H9 (cell line): ENCODE data around the gene DLG1. TPM values are rescaled to one million over a fixed set of nuclear protein-coding genes. Genes with fewer than 3 reads are reported as not detected.

Experiments
- DNase-seq: peaks from one replicate; pipeline ENCODE4 v3.0.0-alpha.2; 2017
- H2AFZ ChIP-seq: one replicate; pipeline ENCODE4 v1.6.1; 2013; ENCODE audit warnings: mild to moderate bottlenecking, low read length, control low read depth, moderate library complexity
- H2AK5ac ChIP-seq: 2 replicates; pipeline ENCODE4 v1.6.1; 2013; ENCODE audit warnings: low read length, control low read depth, mixed read lengths; ENCODE audit not compliant: insufficient read length
- H2BK120ac ChIP-seq: one replicate; pipeline ENCODE4 v1.6.1; 2013; ENCODE audit warnings: low read depth, mild to moderate bottlenecking, low read length, control low read depth, inconsistent platforms; ENCODE audit not compliant: poor library complexity, severe bottlenecking
- H2BK12ac ChIP-seq: 2 replicates; pipeline ENCODE4 v1.6.1; 2013; ENCODE audit warnings: low read length, control low read depth, mixed read lengths, low read depth; ENCODE audit not compliant: insufficient read length
- H2BK15ac ChIP-seq: 2 replicates; pipeline ENCODE4 v1.6.1; 2013; ENCODE audit warnings: low read depth, low read length, control low read depth
- H2BK20ac ChIP-seq: one replicate; pipeline ENCODE4 v1.6.1; 2013; ENCODE audit warnings: low read depth, mild to moderate bottlenecking, low read length, control low read depth, inconsistent platforms; ENCODE audit not compliant: poor library complexity, severe bottlenecking
- H2BK5ac ChIP-seq: 2 replicates; pipeline ENCODE4 v1.6.1; 2013; ENCODE audit warnings: low read length, control low read depth, mixed read lengths; ENCODE audit not compliant: insufficient read length
- H3K14ac ChIP-seq: 2 replicates; pipeline ENCODE4 v1.6.1; 2013; ENCODE audit warnings: low read length, control low read depth; ENCODE audit not compliant: insufficient read depth
- H3K18ac ChIP-seq: 2 replicates; pipeline ENCODE4 v1.6.1; 2013; ENCODE audit warnings: low read depth, mild to moderate bottlenecking, mixed read lengths, low read length, control low read depth; ENCODE audit not compliant: insufficient read length
- H3K23ac ChIP-seq: 2 replicates; pipeline ENCODE4 v1.6.1; 2013; ENCODE audit warnings: low read length, control low read depth, mixed read lengths, low read depth; ENCODE audit not compliant: insufficient read length
- H3K23me2 ChIP-seq: 2 replicates; pipeline ENCODE4 v1.6.1; 2013; ENCODE audit warnings: low read depth, mild to moderate bottlenecking, mixed read lengths, low read length, control low read depth; ENCODE audit not compliant: insufficient read length, poor library complexity, severe bottlenecking
- H3K27ac ChIP-seq: 2 replicates; pipeline ENCODE4 v1.5.1; 2013; ENCODE audit warnings: low read length, control low read depth, mixed read lengths, low read depth; ENCODE audit not compliant: insufficient read length
- H3K27me3 ChIP-seq: 2 replicates; pipeline ENCODE4 v1.6.1; 2013; ENCODE audit warnings: low read length, control low read depth, inconsistent platforms; ENCODE audit not compliant: insufficient read depth
- H3K4ac ChIP-seq: 2 replicates; pipeline ENCODE4 v1.6.1; 2013; ENCODE audit warnings: low read depth, mild to moderate bottlenecking, control low read depth, inconsistent platforms, low read length, moderate library complexity
- H3K4me1 ChIP-seq: 2 replicates; pipeline ENCODE4 v1.6.1; 2013; ENCODE audit warnings: low read length, control low read depth, inconsistent platforms; ENCODE audit not compliant: insufficient read depth
- H3K4me2 ChIP-seq: 2 replicates; pipeline ENCODE4 v1.6.1; 2013; ENCODE audit warnings: low read length, control low read depth, mixed read lengths; ENCODE audit not compliant: insufficient read length, insufficient read depth
- H3K56ac ChIP-seq: 2 replicates; pipeline ENCODE4 v1.6.1; 2013; ENCODE audit warnings: low read depth, mild to moderate bottlenecking, mixed read lengths, low read length, control low read depth; ENCODE audit not compliant: insufficient read length
- H3K79me1 ChIP-seq: 2 replicates; pipeline ENCODE4 v1.6.1; 2013; ENCODE audit warnings: low read depth, mild to moderate bottlenecking, moderate library complexity, low read length, control low read depth, inconsistent platforms; ENCODE audit not compliant: insufficient read depth, poor library complexity, severe bottlenecking
- H3K79me2 ChIP-seq: 2 replicates; pipeline ENCODE4 v1.6.1; 2013; ENCODE audit warnings: low read length, control low read depth, inconsistent platforms; ENCODE audit not compliant: insufficient read depth
- H3K9ac ChIP-seq: 2 replicates; pipeline ENCODE4 v1.6.1; 2013; ENCODE audit warnings: low read length, control low read depth, mixed read lengths; ENCODE audit not compliant: insufficient read length; ENCODE audit errors: extremely low read depth
- H3K9me3 ChIP-seq: one replicate; pipeline ENCODE4 v1.6.1; 2013; ENCODE audit warnings: low read depth, low read length, inconsistent platforms; ENCODE audit not compliant: control insufficient read depth
- H3T11ph ChIP-seq: one replicate; pipeline ENCODE4 v1.6.1; 2013; ENCODE audit warnings: mild to moderate bottlenecking, low read length, control low read depth, inconsistent platforms
- H4K20me1 ChIP-seq: one replicate; pipeline ENCODE4 v1.6.1; 2013; ENCODE audit not compliant: control insufficient read depth, insufficient read length, insufficient read depth
- H4K5ac ChIP-seq: 2 replicates; pipeline ENCODE4 v1.6.1; 2013; ENCODE audit warnings: low read depth, mild to moderate bottlenecking, mixed read lengths, low read length, control low read depth; ENCODE audit not compliant: insufficient read length
- H4K8ac ChIP-seq: replicated peaks from 2 replicates; pipeline ENCODE4 v1.6.1; 2013; ENCODE audit warnings: low read length, control low read depth, mixed read lengths, low read depth; ENCODE audit not compliant: insufficient read length
- H4K91ac ChIP-seq: 2 replicates; pipeline ENCODE4 v1.6.1; 2013; ENCODE audit warnings: low read depth, mild to moderate bottlenecking, moderate library complexity, mixed read lengths, low read length, control low read depth; ENCODE audit not compliant: insufficient read length
- H3K27ac Mint-ChIP-seq, 3 experiments: 2 replicates in 2 of 3; 3 replicates in 1 of 3; pipeline ENCODE4 v1.8.0; 2020 to 2021; ENCODE audit warnings: mixed read lengths in 3 of 3, mild to moderate bottlenecking in 1 of 3, moderate library complexity in 1 of 3
- H3K27me3 Mint-ChIP-seq: 2 replicates; pipeline ENCODE4 v1.8.0; 2021; ENCODE audit warnings: low read depth, mild to moderate bottlenecking, moderate library complexity, mixed read lengths
- H3K36me3 Mint-ChIP-seq, 3 experiments: 2 replicates in 2 of 3; 3 replicates in 1 of 3; pipeline ENCODE4 v1.8.0; 2020 to 2021; ENCODE audit warnings: low read depth in 3 of 3, mixed read lengths in 3 of 3; ENCODE audit not compliant: insufficient read depth in 1 of 3
- H3K4me1 Mint-ChIP-seq, 2 experiments: 2 replicates each; pipeline ENCODE4 v1.8.0; 2020; ENCODE audit warnings: mixed read lengths in 2 of 2
- H3K4me3 Mint-ChIP-seq, 2 experiments: 2 replicates in 1 of 2; 3 replicates in 1 of 2; pipeline ENCODE4 v1.8.0; 2020 to 2021; ENCODE audit warnings: mild to moderate bottlenecking in 2 of 2, mixed read lengths in 2 of 2, moderate library complexity in 1 of 2
- H3K9me3 Mint-ChIP-seq, 2 experiments: 2 replicates in 1 of 2; 3 replicates in 1 of 2; pipeline ENCODE4 v1.8.0; 2020; ENCODE audit warnings: mild to moderate bottlenecking in 2 of 2, mixed read lengths in 2 of 2, moderate library complexity in 1 of 2
- CTCF ChIP-seq: fragments of 200-600 bp; sonication (generic); conservative IDR thresholded peaks from 3 replicates; pipeline ENCODE4 v1.8.0; 2021; ENCODE audit warnings: antibody characterized with exemption, mild to moderate bottlenecking
- WGBS: extraction: QIAGEN DNeasy Blood & Tissue Kit; methylation state at CpG from one replicate; pipeline ENCODE4 v1.1.7; 2013; ENCODE audit warnings: missing lambda C conversion rate, low lambda C conversion rate, mixed read lengths; ENCODE audit not compliant: insufficient read length; ENCODE audit errors: extremely low coverage; 5-methylcytosine and 5-hydroxymethylcytosine counted together
- total RNA-seq: library from RNA; stranded (reverse); gene quantifications from 2 replicates; pipeline ENCODE4 v1.2.1, GENCODE V29; 2021

Gene DLG1
- total RNA-seq, 1 experiment from 2014 or later, result 84.1 TPM

- no peaks in the 10 kb centered on the region for H3K23me2 ChIP-seq
- no peak overlapping the region for H3K27ac Mint-ChIP-seq
- peaks cover 51 to 55% (median 52%) of the 10 kb centered on the region in 3 experiments for H3K36me3 Mint-ChIP-seq
These were observed 57.2 kb downstream of the DLG1 start for GRCh38 chr3:197241173-197241572.

More at GRCh38 chr3:197241173-197241572, 57.2 kb downstream of the DLG1 start:
- no peak for TF ChIP-seq CTCF
- Histone ChIP-seq H4K5ac (no peak overlapping the region), H2BK12ac (no peak overlapping the region), H3K18ac (no peak overlapping the region), H3K27me3 (no peaks in the 10 kb centered on the region), H2BK20ac (no peak overlapping the region), H3K4ac (no peak overlapping the region), H3T11ph (no peak overlapping the region), H3K23ac (no peak overlapping the region), H4K91ac (no peak overlapping the region), H4K8ac (no peak overlapping the region), H3K56ac (no peak overlapping the region), H3K9me3 (peaks cover 7% of the 10 kb centered on the region), H3K4me1 (peaks cover 6% of the 10 kb centered on the region; the same call in 1 of the 2 replicates), H3K4me2 (no peak overlapping the region), H3K9ac (no peak overlapping the region), H3K79me1 (peaks cover 8% of the 10 kb centered on the region), H2AFZ (no peak overlapping the region), H2BK15ac (no peak overlapping the region), H2BK120ac (no peak overlapping the region), H3K27ac (no peak overlapping the region), H3K79me2 (peaks cover 19% of the 10 kb centered on the region; the same call in 1 of the 2 replicates), H2AK5ac (no peak overlapping the region), H4K20me1 (no peaks in the 10 kb centered on the region), H3K14ac (no peak overlapping the region), H2BK5ac (no peak overlapping the region)
- peaks cover 37 to 45% of the 10 kb centered on the region in 2 experiments for H3K9me3 Mint-ChIP-seq
- H3K4me3 Mint-ChIP-seq, result no peak overlapping the region
- H3K4me1 Mint-ChIP-seq, result peaks cover 37 to 39% of the 10 kb centered on the region in 2 experiments
- no peak for DNase-seq
- WGBS, result no CpG with 5 or more reads among the region's 2 CpGs
- no peaks in the 10 kb centered on the region for H3K27me3 Mint-ChIP-seq
